Activated T-helper 2 cell treated with anti-CD3 and anti-CD28 coated beads, Interferon-gamma antibody, Interleukin-2, Interleukin-4, amounts not matched to agents 10 μg/mL and 5 μg/mL and 100 μg/mL, durations not matched to agents 14 hours and 24 hours and 36 hours (primary cell): ENCODE measurements around the gene TRIP13. TPM values are rescaled to one million over a fixed set of nuclear protein-coding genes. Genes with fewer than 3 reads are reported as not detected.

Experiments
- DNase-seq: peaks from one replicate; pipeline ENCODE4 v3.0.0; 2021; ENCODE audit warnings: low spot score
- H3K27ac Mint-ChIP-seq: one replicate; pipeline ENCODE4 v1.8.0; 2021; ENCODE audit warnings: mixed read lengths
- H3K27me3 Mint-ChIP-seq: one replicate; pipeline ENCODE4 v1.8.0; 2021; ENCODE audit warnings: low read depth, mixed read lengths
- H3K36me3 Mint-ChIP-seq: one replicate; pipeline ENCODE4 v1.8.0; 2021; ENCODE audit warnings: low read depth, mixed read lengths
- H3K4me1 Mint-ChIP-seq: one replicate; pipeline ENCODE4 v1.8.0; 2021; ENCODE audit warnings: low read depth, mixed read lengths
- H3K4me3 Mint-ChIP-seq: one replicate; pipeline ENCODE4 v1.8.0; 2021; ENCODE audit warnings: low read depth, mild to moderate bottlenecking, moderate library complexity, mixed read lengths
- H3K9me3 Mint-ChIP-seq: one replicate; pipeline ENCODE4 v1.8.0; 2021; ENCODE audit warnings: mixed read lengths
- intact Hi-C: fragments of 100-400 bp; cut with micrococcal nuclease; formaldehyde crosslinking; loops from one replicate; pipeline ENCODE4 v1.15.1; 2023
- total RNA-seq: library from RNA; stranded (reverse); gene quantifications from 2 replicates; pipeline ENCODE4 v1.2.3, GENCODE V29; 2022

The TRIP13 gene
- total RNA-seq, 1 donor from 2014 or later, result 37.6 TPM

GRCh38 chr5:859798-860296 is 32.8 kb upstream of the TRIP13 start:
- intact Hi-C loops, result no loop called here
- Mint-ChIP-seq H3K4me1 (no peaks in the 10 kb centered on the region), H3K27ac (no peak overlapping the region), H3K36me3 (peaks cover 15% of the 10 kb centered on the region), H3K4me3 (no peak overlapping the region), H3K27me3 (no peaks in the 10 kb centered on the region), H3K9me3 (no peaks in the 10 kb centered on the region)
- no peak for DNase-seq

- H3K27ac Mint-ChIP-seq, result no peak overlapping the region
- peaks cover 15% of the 10 kb centered on the region for H3K36me3 Mint-ChIP-seq
- no peaks in the 10 kb centered on the region for H3K9me3 Mint-ChIP-seq
- no peaks in the 10 kb centered on the region for H3K4me1 Mint-ChIP-seq
- no peak for DNase-seq
- no peaks in the 10 kb centered on the region for H3K27me3 Mint-ChIP-seq
- intact Hi-C loops, result no loop called here
- no peak overlapping the region for H3K4me3 Mint-ChIP-seq
Observed at GRCh38 chr5:860506-861150, 32.1 kb upstream of the TRIP13 start.

GRCh38 chr5:861442-862366 is 31.0 kb upstream of the TRIP13 start:
- intact Hi-C loops, result no loop called here
- no peak for DNase-seq
- H3K36me3 Mint-ChIP-seq, result peaks cover 23% of the 10 kb centered on the region
- no peaks in the 10 kb centered on the region for H3K9me3 Mint-ChIP-seq
- H3K4me3 Mint-ChIP-seq, result no peak overlapping the region
- no peaks in the 10 kb centered on the region for H3K4me1 Mint-ChIP-seq
- no peak overlapping the region for H3K27ac Mint-ChIP-seq
- no peaks in the 10 kb centered on the region for H3K27me3 Mint-ChIP-seq

GRCh38 chr5:862367-863243 is 30.1 kb upstream of the TRIP13 start:
- Mint-ChIP-seq H3K36me3 (peaks cover 24% of the 10 kb centered on the region), H3K4me3 (no peak overlapping the region), H3K27ac (no peak overlapping the region), H3K27me3 (no peaks in the 10 kb centered on the region), H3K4me1 (no peaks in the 10 kb centered on the region), H3K9me3 (no peaks in the 10 kb centered on the region)
- DNase-seq, result no peak
- intact Hi-C loops, result no loop called here

- H3K4me3 Mint-ChIP-seq, result no peak overlapping the region
- no peak overlapping the region for H3K27ac Mint-ChIP-seq
- H3K4me1 Mint-ChIP-seq, result no peaks in the 10 kb centered on the region
- H3K36me3 Mint-ChIP-seq, result peaks cover 31% of the 10 kb centered on the region
- intact Hi-C loops, result no loop called here
- no peak for DNase-seq
- H3K27me3 Mint-ChIP-seq, result no peaks in the 10 kb centered on the region
- no peaks in the 10 kb centered on the region for H3K9me3 Mint-ChIP-seq
Observed at GRCh38 chr5:863244-863805, 29.4 kb upstream of the TRIP13 start.

GRCh38 chr5:864492-865167 is 28.1 kb upstream of the TRIP13 start:
- H3K27ac Mint-ChIP-seq, result no peak overlapping the region
- no peak for DNase-seq
- no peak overlapping the region for H3K4me3 Mint-ChIP-seq
- intact Hi-C loops, result no loop called here
- H3K36me3 Mint-ChIP-seq, result peaks cover 39% of the 10 kb centered on the region
- no peaks in the 10 kb centered on the region for H3K4me1 Mint-ChIP-seq
- H3K27me3 Mint-ChIP-seq, result no peaks in the 10 kb centered on the region
- no peaks in the 10 kb centered on the region for H3K9me3 Mint-ChIP-seq

GRCh38 chr5:865168-865521 is 27.5 kb upstream of the TRIP13 start:
- no peaks in the 10 kb centered on the region for H3K4me1 Mint-ChIP-seq
- intact Hi-C loops, result no loop called here
- no peaks in the 10 kb centered on the region for H3K27me3 Mint-ChIP-seq
- H3K9me3 Mint-ChIP-seq, result no peaks in the 10 kb centered on the region
- DNase-seq, result no peak
- no peak overlapping the region for H3K4me3 Mint-ChIP-seq
- H3K36me3 Mint-ChIP-seq, result peaks cover 44% of the 10 kb centered on the region
- H3K27ac Mint-ChIP-seq, result no peak overlapping the region

- no peak for DNase-seq
- no peak overlapping the region for H3K4me3 Mint-ChIP-seq
- no peaks in the 10 kb centered on the region for H3K27me3 Mint-ChIP-seq
- intact Hi-C loops, result no loop called here
- H3K27ac Mint-ChIP-seq, result no peak overlapping the region
- no peaks in the 10 kb centered on the region for H3K4me1 Mint-ChIP-seq
- peaks cover 50% of the 10 kb centered on the region for H3K36me3 Mint-ChIP-seq
- no peaks in the 10 kb centered on the region for H3K9me3 Mint-ChIP-seq
Observed at GRCh38 chr5:865771-866170, 26.9 kb upstream of the TRIP13 start.

GRCh38 chr5:867300-867870 is 25.3 kb upstream of the TRIP13 start:
- no peaks in the 10 kb centered on the region for H3K9me3 Mint-ChIP-seq
- no peak overlapping the region for H3K27ac Mint-ChIP-seq
- intact Hi-C loops, result no loop called here
- DNase-seq, result no peak
- H3K36me3 Mint-ChIP-seq, result peaks cover 61% of the 10 kb centered on the region
- no peaks in the 10 kb centered on the region for H3K4me1 Mint-ChIP-seq
- no peak overlapping the region for H3K4me3 Mint-ChIP-seq
- no peaks in the 10 kb centered on the region for H3K27me3 Mint-ChIP-seq

GRCh38 chr5:868428-869135 is 24.1 kb upstream of the TRIP13 start:
- Mint-ChIP-seq H3K9me3 (no peaks in the 10 kb centered on the region), H3K36me3 (peaks cover 66% of the 10 kb centered on the region), H3K27me3 (no peaks in the 10 kb centered on the region), H3K4me3 (no peak overlapping the region), H3K27ac (no peak overlapping the region), H3K4me1 (no peaks in the 10 kb centered on the region)
- DNase-seq, result no peak
- intact Hi-C loops, result no loop called here

- Mint-ChIP-seq H3K36me3 (peaks cover 75% of the 10 kb centered on the region), H3K9me3 (no peaks in the 10 kb centered on the region), H3K4me1 (no peaks in the 10 kb centered on the region), H3K27me3 (no peaks in the 10 kb centered on the region), H3K27ac (no peak overlapping the region), H3K4me3 (no peak overlapping the region)
- no peak for DNase-seq
- intact Hi-C loops, result no loop called here
Observed at GRCh38 chr5:870956-871355, 21.7 kb upstream of the TRIP13 start.
